Tongue (tissue), 2 donors: Measurements from ENCODE around the gene PVRIG. TPM values are rescaled to one million over a fixed set of nuclear protein-coding genes. Genes with fewer than 3 reads are reported as not detected.
"Not testable (repeated sequence)": the region's sequence is repeated elsewhere in the genome, so short reads cannot be mapped to it uniquely, and the experiment has no call there.

Experiments used
- DNase-seq: peaks from one replicate; pipeline ENCODE4 v3.0.0-alpha.2; 2015
- total RNA-seq: library from RNA; depleted of rRNA; stranded (reverse); fragments of >200 nt; gene quantifications from one replicate; pipeline ENCODE4 v1.2.3, GENCODE V29; 2014

The PVRIG gene
- total RNA-seq, 1 donor from 2014 or later, result not detected

DNA sequence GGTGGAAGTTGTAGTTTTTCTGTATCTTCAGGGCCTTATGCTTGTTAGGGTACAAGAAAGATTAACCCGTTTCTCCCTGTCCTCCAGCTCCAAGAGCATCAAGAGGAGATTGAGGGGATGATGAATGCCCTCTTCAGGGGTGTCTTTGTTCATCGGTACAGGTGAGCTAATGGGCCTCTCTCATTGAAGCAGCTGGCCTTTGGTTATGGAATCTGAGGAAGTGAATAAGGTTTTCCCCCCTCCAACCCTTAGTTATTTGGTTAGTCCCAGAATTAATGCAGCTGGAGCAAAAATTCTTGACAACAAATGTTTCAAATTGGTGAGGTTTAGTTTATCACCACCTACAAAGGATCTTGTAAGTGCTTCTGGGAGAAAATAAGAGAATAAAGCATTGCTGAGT is 24.5 kb upstream of the PVRIG start:
- DNase-seq, result no peak

DNA sequence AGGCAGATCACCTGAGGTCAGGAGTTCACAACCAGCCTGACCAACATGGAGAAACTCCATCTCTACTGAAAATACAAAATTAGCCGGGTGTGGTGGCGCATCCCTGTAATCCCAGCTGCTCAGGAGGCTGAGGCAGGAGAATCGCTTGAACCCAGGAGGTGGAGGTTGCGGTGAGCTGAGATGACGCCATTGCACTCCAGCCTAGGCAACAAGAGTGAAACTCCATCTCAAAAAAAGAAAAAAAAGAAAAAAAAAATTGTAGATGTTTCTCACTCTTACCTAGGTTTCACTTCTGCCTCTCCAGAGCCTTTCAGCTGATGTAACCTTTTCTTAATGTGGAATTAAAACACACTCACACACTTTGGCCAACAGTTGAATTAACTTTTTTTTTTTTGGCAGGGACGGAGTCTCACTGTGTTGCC is 23.8 kb upstream of the PVRIG start:
- not testable (repeated sequence) for DNase-seq

DNA sequence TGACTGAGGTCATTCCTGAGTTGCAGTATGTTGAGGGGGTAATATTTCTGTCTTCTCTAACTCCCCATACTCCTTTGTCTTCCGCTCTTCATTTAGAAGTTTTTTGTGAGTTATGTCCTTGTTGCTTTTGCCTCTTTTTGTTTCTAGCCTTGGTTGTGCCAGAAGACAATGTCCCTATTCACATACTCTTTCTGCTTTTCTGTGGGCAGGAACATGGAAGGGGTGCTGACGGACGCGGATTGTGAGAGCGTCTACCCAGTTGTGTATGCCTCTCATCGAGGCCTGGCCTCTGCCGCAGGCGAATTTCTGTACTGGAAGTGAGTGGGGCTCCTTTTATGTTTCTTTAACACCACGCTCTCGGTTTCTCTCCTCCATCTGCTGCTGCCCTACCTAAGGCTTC is 21.5 kb upstream of the PVRIG start:
- no peak for DNase-seq

DNA sequence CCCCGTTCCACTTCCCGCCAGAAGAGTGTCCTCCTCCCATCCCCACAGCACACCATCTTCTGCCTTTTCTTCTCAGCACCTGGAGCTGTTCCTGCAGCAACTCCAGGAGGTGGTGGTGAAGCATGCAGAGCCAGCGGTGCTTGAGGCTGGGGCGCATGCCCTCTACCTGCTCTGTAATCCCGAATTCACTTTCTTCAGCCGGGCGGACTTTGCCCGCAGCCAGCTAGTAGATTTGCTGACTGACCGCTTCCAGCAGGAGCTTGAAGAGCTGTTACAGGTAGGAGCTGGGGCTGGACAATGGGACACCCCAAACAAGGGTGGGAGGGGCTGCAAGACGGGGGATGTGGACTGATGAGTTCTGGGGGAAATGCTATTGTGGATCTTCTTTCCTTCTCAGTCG is 19.1 kb upstream of the PVRIG start:
- no peak for DNase-seq

DNA sequence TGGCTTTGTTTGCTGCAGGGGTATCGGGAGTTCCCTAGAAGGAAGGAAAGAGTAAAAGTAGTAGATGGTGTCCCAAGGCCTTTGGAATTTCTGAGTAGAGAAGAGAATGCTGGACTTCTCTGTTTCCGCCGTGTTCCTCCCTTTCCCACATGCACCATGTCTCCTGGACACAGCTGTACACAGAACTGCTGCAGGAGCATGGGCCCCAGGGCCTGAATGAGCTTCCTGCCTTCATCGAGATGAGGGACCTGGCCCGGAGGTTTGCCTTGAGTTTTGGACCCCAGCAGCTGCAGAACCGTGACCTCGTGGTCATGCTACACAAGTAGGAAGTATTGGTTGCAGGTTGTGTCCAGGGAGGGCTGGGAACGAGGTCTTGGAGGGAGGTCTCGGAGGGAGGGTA is 15.3 kb upstream of the PVRIG start:
- DNase-seq, result no peak

DNA sequence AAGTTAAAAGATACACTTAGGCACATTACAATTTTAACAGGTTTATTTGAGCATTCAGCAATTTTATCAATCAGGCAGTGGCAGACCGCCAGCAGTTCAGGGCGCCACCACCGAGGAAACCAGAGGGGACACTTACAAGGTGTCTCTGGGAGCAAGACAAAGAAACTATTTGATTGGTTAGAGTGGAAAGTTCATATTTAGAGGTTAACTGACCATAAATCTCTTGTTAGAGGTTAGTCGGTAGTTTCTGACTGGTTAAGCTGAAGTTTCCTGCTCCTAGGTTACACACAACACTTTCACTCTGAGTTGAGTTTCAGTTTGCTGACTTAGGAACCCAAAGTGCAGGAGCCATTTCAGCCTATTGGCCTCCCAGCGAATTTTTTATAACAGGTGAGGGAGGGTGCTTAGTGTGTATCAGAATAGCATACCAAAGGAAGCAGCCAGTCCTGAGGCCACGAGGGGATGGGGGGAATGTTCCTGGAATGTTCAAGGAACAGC is 10.8 kb upstream of the PVRIG start:
- DNase-seq, result no peak

DNA sequence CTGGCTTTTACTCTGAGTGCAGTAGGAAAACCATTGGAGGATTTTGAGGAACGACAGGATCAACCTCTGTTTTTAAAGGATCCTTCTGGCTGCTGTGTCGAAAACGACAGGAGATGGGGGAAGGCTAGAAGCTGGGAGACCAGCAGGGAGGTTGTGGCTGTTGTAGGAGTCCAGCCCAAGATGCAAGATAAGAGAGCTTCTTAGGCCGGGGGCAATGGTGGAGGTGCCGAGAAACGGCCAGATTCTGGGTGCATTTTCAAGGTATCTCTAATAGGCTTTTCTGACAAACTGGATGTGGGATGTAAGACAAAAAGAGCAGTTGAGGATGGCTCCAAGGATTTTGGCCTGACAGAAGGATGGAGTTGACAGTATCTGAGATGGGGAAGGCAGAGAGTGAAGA is 10.3 kb upstream of the PVRIG start:
- no peak for DNase-seq

DNA sequence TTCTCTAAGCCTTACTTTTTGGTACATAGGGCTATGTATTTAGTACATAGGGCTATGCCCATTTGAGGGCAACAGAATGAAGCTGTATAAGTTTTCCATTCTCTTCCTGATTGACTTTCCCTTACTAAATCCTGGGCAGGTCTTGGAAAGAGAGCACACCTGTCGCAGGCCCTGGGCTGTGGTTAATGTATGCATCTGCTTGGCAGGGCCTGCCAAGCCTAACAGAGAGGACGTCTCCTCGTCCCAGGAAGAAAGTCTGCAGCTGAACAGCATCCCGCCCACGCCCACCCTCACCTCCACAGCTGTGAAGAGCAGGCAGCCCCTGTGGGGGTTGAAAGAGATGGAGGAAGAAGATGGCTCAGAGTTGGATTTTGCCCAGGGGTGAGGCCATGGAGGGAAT is 8.9 kb upstream of the PVRIG start:
- no peak for DNase-seq

DNA sequence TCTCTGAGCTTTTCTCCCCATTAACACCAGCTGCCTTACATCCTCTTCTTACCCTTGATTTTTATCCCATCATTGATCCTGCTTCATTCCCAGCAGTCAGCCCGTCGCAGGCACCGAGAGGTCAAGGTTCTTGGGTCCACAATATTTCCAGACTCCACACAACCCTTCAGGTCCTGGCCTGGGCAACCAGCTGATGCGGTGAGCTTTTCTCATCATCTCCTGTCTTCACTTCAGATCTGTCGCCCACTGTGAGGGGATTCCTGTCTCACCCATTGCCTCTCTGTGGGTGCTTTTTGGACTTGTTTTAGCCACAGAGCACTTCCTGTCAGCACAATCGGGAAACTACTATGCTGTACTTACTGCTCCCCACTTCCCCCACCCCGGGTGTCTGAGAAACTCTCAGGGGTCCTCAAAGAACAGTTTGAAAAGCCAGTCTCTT is 8.4 kb upstream of the PVRIG start:
- no peak for DNase-seq

DNA sequence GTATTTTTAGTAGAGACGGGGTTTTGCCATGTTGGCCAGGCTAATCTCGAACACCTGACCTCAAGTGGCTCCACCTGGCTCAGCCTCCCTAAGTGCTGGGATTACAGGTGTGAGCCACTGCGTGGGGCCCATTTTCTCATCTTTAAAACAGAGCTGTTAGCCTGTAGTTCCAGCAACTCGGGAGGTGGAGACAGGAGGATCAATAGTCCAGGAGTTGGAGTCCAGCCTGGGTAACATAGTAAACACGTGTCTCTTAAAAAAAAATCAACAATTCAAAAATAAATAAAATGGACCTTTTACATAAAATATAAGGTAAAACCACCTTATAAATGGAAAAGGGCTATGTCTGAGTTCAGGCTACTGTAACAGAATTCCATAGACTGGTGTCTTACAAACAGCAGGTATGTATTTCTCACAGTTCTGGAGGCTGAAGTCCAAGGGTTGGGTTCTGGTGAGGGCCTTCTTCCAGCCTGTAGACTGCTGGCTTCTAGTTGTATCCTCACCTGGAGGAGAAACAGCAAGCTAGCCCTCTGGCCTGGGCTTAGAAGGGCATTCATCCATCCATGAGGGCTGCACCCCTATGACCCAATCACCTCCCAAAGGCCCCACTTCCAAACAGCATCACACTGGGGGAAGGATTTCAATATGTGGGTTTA is 7.0 kb upstream of the PVRIG start:
- DNase-seq, result no peak

DNA sequence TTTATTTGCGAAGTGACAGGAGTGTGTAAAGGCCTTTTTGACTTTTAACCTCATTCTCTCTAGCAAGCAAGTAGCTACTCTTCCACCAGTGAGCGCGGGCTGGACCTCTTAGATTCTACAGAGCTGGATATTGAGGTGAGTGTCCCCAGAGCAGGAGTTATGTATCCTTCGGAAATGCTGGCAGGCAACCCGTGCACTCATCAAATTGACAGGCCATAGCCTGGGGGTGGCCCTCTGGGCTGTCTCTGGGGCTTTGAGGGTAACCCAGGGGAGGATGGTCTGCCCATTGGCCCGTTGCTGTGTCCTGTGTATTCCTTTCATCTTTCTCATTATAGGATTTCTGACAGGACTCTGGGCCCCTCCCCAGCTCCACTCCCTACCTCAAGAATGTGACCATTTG is 6.1 kb upstream of the PVRIG start:
- no peak for DNase-seq

DNA sequence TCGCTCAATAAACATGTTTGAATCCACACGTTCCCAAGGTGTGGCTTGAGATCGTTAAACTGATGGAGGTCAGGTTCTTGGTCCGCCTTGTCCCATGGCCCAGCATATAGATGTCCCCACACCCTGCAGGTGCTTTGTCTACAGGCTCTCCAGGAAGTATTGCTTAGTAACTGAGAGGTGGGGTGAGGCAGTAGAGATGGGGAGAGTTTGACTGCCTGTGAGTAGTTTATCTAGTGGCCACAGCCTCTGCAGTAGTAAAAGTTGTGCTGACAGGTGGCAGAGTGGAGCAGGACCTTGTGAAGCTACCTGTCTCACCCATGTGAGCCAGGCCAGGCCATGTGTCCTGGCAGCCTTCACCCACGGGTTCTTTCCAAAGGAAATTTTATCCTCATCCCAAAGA is 5.4 kb upstream of the PVRIG start:
- DNase-seq, result not testable (repeated sequence)

DNA sequence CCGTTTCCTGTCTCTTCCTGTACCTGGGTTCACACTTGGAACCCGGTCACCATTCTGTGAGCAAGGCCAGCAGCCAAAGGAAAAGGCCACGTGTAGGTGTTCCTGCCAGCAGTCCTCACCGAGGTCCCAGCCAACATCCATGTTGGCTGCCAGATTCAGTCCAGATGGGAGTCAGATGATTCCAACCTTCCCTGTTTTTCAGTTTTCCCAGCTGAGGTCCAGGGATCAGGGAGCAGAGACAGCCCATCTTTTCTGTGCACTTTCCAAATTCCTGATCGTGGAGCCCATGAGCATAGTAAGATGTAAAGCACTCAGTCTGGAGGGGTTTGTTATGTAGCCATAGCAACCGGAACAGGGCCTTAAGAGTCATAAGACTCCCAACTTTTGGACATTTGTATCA is 3.9 kb upstream of the PVRIG start:
- peak; percentile 85 for DNase-seq

DNA sequence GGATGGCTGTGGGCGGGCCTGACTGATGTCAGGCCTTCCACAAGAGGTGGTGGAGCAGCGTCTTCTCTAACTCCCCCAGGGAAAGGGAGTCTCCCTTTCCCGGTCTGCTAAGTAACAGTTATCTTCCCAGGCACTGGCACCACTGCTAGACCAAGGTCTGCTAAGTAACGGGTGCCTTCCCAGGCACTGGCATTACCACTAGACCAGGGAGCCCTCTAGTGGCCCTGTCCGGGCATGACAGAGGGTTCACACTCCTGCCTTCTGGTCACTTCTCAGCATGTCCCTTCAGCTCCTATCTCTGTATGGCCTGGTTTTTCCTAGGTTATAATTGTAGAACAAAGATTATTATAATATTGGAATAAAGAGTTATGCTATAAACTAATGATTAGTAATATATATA is 1.8 kb upstream of the PVRIG start:
- DNase-seq, result not testable (repeated sequence)

DNA sequence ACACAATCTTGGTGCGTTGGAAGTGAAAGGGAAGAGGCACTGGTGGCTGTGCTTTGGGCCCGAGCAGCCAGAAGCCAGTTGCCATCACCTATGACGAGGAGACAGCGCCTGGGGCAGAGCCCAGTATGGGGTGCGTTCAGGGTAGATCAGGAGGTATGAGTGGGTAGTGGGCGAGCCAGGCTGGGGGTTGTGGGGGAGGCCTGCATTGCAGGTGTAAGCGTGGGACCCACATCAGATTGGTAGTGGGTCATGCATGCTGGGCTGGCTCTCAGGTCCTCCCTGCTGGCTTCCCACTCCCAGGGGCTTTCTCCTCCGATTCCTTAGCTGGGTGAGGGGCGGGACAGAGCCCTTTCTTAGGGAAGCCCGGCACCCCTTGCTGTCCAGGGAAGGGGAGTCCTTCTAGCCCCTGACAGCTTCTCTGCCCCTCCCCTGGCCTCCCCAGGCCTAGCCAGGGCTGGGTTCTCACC is 445 bp upstream of the PVRIG start:
- no peak for DNase-seq

DNA sequence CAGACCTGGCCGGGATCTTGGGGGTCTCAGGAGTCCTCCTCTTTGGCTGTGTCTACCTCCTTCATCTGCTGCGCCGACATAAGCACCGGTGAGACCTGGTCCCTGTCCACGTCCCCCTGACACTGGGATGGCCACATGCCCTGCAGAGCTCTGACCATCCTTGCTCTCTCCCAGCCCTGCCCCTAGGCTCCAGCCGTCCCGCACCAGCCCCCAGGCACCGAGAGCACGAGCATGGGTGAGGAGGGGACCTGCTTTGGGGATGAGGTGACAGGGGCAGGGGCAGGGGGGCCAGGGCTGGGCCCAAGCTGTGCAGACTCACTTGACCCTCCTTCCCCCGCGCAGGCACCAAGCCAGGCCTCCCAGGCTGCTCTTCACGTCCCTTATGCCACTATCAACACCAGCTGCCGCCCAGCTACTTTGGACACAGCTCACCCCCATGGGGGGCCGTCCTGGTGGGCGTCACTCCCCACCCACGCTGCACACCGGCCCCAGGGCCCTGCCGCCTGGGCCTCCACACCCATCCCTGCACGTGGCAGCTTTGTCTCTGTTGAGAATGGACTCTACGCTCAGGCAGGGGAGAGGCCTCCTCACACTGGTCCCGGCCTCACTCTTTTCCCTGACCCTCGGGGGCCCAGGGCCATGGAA is 959 bp downstream of the PVRIG start:
- DNase-seq, result no peak

DNA sequence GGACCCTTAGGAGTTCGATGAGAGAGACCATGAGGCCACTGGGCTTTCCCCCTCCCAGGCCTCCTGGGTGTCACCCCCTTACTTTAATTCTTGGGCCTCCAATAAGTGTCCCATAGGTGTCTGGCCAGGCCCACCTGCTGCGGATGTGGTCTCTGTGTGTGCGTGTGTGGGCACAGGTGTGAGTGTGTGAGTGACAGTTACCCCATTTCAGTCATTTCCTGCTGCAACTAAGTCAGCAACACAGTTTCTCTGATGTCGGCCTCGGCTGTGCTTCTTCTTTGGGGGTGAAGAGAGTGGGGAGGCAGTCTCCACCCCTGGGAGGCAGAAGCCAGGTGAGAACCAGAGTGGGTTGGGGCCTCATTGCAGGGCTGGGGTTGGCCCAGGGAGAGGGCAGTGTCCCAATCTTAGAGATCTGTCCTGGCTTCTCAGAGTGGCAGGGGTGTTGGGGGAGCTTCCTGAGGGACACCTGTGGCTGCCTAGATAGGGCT is 1.5 kb downstream of the PVRIG start:
- DNase-seq, result no peak

DNA sequence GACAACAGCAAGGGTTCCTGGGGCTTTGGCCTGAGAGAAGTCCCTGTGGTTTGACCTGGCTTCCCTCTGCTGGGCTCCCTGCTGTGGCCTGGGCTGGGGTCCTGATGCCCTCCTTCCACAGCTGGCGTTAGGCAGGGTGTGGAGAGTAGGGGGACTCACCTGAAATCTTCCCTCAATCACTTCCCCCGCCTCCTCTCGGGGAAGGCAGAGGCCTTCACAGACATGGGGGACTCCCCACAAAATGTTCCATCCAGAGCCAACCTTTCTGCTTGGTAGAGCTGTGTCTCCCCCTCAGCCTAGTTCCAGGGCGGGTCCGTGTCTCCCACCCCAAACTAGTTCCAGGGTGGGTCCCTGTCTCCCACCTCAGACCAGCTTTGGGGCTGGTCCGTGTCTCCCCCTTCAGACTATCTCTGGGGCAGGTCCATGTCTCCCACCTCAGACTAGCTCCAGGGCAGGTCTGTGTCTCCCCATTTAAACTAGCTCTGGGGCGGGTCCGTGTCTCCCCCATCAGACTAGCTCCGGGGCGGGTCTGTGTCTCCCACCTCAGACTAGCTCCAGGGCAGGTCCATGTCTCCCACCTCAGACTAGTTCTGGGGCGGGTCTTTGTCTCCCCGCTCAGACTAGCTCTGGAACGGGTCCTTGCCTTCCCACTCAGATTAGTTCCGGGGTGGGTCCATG is 2.2 kb downstream of the PVRIG start:
- DNase-seq, result no peak

DNA sequence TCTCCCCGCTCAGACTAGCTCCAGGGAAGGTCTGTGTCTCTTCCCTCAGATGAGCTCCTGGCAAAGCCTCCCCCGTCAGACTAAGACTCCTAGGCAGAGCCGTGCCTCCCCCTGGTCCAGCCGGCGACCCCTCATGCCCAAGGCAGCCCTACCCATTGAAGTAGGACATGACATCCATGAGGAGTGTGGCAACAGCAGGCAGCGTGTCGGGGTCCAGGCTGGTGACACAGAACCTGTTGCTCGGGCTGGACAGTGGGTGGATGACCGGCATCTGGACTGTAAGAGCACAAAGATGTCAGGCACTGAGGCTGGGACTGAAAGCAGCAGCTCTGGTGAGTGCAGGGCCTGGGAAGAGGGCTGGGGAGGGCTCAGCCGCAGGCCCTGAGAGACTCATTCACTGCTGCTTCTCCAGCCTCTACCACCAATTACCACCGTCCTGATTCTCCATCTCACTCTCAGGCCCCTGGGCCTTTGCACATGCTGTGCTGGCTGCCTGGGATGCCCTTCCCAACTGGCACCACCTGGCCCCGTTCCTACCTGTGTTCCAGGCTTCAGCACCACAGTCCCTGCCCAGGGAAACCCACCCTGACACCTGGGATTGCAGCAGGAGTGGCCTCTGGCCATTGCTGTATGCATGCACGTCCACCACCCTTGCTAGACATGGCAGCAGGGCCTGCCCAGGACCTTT is 2.8 kb downstream of the PVRIG start:
- DNase-seq, result no peak

DNA sequence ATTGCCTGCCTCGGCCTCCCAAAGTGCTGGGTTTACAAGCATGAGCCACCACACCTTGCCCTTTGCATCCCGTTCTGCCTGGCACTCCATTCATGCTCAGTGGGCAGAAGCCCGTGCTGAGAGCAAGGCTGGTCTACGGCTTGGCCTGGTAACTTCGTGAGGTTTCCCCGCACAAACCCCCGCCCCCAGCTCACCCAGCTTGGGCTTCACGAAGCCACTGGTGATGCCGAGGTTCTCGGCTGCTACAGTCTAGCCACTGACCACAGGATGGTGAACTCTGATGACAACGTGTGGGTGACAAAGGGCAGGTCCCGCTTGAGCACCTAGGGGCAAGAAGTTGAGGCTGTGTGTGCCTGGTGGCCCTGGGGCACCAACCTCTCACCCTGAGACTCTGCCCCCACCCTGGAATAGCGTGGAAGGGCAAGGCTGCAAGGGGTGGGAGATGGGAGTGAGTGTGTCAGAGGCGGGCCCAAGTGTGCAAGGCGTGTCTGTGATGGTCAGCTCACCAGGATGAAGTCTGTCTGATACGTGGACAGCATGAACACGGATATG is 3.7 kb downstream of the PVRIG start:
- DNase-seq, result not testable (repeated sequence)

DNA sequence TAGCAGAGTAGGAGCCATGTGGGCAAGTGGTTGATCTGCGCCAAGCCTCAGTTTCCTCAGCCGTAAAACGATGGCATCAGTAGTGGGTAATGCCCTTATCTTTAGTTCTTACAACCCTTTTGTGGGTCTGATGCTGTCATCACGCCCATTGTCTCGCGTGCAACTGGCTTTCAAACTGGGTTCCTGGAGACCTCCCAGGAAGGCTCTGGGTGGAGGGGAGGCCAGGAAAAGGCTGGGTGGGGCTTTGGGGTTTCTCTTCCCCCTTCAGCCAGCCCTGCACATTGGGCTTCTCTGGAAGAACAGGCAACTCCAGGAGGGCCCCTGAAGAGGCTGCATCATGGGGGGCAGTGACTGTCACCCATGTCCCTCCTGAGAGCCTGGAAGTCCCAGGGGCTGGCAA is 5.1 kb downstream of the PVRIG start:
- not testable (repeated sequence) for DNase-seq

DNA sequence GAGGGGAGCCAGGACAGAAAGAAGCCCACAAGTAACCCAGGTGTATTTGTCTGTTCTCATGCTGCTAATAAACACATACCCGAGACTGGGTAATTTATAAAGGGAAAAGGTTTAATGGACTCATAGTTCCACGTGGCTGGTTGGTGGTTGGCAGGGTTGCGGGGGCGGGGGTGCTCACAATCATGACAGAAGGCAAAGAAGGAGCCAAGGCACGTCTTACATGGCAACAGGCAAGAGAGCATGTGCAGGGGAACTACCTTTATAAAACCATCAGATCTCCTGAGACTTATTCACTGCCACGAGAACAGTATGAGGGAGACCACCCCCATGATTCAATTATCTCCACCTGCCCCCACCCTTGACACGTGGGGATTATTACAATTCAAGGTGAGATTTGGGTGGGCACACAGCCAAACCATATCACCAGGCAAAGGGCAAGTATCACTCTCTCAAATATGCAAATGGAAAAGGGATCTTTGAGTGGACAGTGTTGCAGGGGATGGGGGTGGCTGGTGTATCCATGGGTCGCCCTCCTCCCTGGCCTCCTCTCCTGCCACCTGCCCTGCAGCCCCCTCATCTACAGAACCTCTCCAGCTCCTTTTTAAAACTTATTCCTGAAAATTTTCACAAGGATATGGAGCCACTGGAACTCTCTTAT is 15.0 kb downstream of the PVRIG start:
- not testable (repeated sequence) for DNase-seq
